ENCODE data around the gene C10orf105. TPM values are rescaled to one million over a fixed set of nuclear protein-coding genes. Genes with fewer than 3 reads are reported as not detected.

Gene C10orf105
- total and polyA plus RNA-seq, 2 donors from 2014 or later, result 0.35 TPM; not detected in 1

DNA sequence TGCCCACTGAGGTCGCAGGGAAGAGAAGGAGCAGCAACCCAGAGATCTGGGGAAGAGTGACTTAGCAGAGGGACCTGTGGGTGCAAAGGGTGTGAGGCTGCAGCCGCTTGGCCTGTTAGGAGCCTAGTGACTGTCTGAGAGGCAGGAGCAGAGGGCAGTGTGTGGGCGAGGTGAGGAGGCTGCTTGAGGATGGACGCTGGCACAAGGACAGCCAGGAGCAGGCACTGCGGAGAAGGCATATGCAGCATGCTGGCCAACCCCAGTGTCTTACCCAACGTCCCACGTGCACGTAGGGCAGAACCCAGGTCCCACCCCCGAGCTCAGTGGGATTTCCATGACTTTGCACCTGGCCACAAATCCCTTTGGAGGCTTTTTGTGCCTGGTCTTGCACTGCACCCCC is 54.1 kb downstream of the C10orf105 start:
- DNase-seq, result no peak
- FAIRE-seq, result no peak
- no peak overlapping the region for H3K27ac ChIP-seq (ENCODE audit: low read depth in 2 of 2, low read length in 2 of 2)
- intact Hi-C loops (cut with DNase I), result no loop called here
- H3K9ac ChIP-seq (ENCODE audit: low read length in 3 of 3), result no peak overlapping the region
- TF ChIP-seq, protein P1, sequence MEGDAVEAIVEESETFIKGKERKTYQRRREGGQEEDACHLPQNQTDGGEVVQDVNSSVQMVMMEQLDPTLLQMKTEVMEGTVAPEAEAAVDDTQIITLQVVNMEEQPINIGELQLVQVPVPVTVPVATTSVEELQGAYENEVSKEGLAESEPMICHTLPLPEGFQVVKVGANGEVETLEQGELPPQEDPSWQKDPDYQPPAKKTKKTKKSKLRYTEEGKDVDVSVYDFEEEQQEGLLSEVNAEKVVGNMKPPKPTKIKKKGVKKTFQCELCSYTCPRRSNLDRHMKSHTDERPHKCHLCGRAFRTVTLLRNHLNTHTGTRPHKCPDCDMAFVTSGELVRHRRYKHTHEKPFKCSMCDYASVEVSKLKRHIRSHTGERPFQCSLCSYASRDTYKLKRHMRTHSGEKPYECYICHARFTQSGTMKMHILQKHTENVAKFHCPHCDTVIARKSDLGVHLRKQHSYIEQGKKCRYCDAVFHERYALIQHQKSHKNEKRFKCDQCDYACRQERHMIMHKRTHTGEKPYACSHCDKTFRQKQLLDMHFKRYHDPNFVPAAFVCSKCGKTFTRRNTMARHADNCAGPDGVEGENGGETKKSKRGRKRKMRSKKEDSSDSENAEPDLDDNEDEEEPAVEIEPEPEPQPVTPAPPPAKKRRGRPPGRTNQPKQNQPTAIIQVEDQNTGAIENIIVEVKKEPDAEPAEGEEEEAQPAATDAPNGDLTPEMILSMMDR (IDR thresholded peaks at IDR 0.05; ENCODE audit: borderline replicate concordance, extremely low read depth, insufficient read depth), result no peak
- H3K4me3 ChIP-seq (ENCODE audit: low read length in 3 of 3), result no peak overlapping the region
- H3K36me3 ChIP-seq (ENCODE audit: control insufficient read depth in 2 of 3, insufficient read depth in 3 of 3, low read length in 3 of 3), result no peaks in the 10 kb centered on the region
- no peaks in the 10 kb centered on the region for H3K27me3 ChIP-seq (ENCODE audit: control insufficient read depth, insufficient read depth, low read length)
- H3K4me1 ChIP-seq (ENCODE audit: control insufficient read depth in 2 of 3, insufficient read depth in 2 of 3, low read depth in 1 of 3, low read length in 3 of 3), result no peaks in the 10 kb centered on the region
- H3K9me3 ChIP-seq (ENCODE audit: control insufficient read depth in 2 of 3, insufficient read depth in 1 of 3, low read length in 3 of 3), result no peaks in the 10 kb centered on the region

DNA sequence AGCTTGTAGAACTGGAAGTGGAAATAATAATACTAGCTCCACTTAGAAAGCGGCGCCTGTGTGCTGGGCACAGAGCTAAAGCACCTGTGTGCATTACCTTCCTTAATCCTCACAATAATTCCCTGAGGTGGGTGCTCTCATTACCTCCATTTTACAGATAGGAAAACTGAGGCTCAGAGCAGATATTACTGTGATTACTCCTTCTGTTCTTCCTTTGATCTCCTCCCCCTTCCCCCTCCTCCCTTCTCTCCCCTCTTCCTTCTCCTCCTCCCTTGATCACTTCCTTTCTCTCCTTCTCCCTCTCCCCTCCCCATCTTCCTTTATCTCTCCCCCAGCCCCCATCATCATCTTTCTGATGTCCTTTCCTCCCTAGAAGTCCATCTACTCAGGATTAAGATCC is 55.0 kb downstream of the C10orf105 start:
- Histone ChIP-seq H3K4me1 (ENCODE audit: control insufficient read depth in 2 of 3, insufficient read depth in 2 of 3, low read depth in 1 of 3, low read length in 3 of 3) (no peaks in the 10 kb centered on the region), H3K4me3 (ENCODE audit: low read length in 3 of 3) (no peak overlapping the region), H3K27ac (ENCODE audit: low read depth in 2 of 2, low read length in 2 of 2) (no peak overlapping the region), H3K9me3 (ENCODE audit: control insufficient read depth in 2 of 3, insufficient read depth in 1 of 3, low read length in 3 of 3) (no peaks in the 10 kb centered on the region), H3K9ac (ENCODE audit: low read length in 3 of 3) (no peak overlapping the region), H3K36me3 (ENCODE audit: control insufficient read depth in 2 of 3, insufficient read depth in 3 of 3, low read length in 3 of 3) (no peaks in the 10 kb centered on the region), H3K27me3 (ENCODE audit: control insufficient read depth, insufficient read depth, low read length) (no peaks in the 10 kb centered on the region)
- intact Hi-C loops (cut with DNase I), result no loop called here
- DNase-seq (no peak), FAIRE-seq (no peak)
- TF ChIP-seq, protein P1 (IDR thresholded peaks at IDR 0.05; ENCODE audit: borderline replicate concordance, extremely low read depth, insufficient read depth), result no peak

DNA sequence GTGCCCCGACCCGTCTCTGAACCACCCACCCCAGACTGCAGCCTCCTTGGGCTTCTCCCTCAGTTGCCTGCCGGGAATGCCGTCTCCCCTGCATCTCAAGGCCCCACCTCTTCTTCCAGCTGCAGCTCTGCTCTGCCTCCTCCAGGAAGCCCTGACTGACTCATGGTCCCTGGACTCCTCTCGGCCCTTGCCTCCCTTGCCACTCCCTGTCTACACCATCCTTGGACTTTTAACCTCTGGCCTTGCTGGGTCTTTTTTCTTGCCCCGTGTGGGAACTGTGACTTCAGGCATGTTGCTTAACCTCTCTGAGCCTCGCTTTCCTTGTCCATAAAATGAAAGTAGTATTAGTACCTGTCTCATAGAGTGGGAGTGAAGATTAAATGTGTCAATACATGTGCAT is 56.3 kb downstream of the C10orf105 start:
- no peak for FAIRE-seq
- TF ChIP-seq, protein P1 (IDR thresholded peaks at IDR 0.05; ENCODE audit: borderline replicate concordance, extremely low read depth, insufficient read depth), result no peak

DNA sequence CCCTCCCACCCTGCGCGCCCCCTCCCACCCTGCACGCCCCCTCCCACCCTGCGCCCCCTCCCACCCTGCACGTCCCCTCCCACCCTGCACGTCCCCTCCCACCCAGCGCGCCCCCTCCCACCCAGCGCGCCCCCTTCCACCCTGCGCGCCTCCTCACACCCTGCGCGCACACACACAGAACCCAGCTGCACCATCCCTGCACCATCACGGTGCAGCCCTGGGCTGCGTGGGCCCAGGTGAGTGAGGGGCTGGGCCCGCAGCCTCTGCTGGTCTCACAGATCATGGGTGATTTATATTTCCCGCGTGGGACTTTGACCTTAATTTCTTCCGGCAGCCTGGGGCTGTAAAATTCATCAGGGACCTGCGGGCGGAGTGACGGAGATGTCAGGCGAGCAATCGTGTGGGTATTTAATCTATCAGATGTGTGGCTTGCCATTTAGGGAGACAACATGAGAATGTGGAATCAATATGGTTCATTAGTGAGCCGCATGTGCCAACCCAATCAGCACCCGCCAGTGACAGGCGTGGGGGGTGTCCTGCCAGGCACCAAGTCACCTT is 57.7 kb downstream of the C10orf105 start:
- Histone ChIP-seq H3K27me3 (ENCODE audit: control insufficient read depth, insufficient read depth, low read length) (no peaks in the 10 kb centered on the region), H3K9ac (ENCODE audit: low read length in 3 of 3) (no peak overlapping the region), H3K27ac (ENCODE audit: low read depth in 2 of 2, low read length in 2 of 2) (no peak overlapping the region), H3K4me1 (ENCODE audit: control insufficient read depth in 2 of 3, insufficient read depth in 2 of 3, low read depth in 1 of 3, low read length in 3 of 3) (no peaks in the 10 kb centered on the region), H3K9me3 (ENCODE audit: control insufficient read depth in 2 of 3, insufficient read depth in 1 of 3, low read length in 3 of 3) (no peaks in the 10 kb centered on the region), H3K36me3 (ENCODE audit: control insufficient read depth in 2 of 3, insufficient read depth in 3 of 3, low read length in 3 of 3) (no peaks in the 10 kb centered on the region), H3K4me3 (ENCODE audit: low read length in 3 of 3) (no peak overlapping the region)
- DNase-seq (no peak), FAIRE-seq (no peak)
- intact Hi-C loops (cut with DNase I), result no loop called here
- TF ChIP-seq, protein P1 (IDR thresholded peaks at IDR 0.05; ENCODE audit: borderline replicate concordance, extremely low read depth, insufficient read depth), result no peak

More for the DNA sequence above, 56.3 kb downstream of the C10orf105 start:
- no peak overlapping the region for H3K27ac ChIP-seq (ENCODE audit: low read depth in 2 of 2, low read length in 2 of 2)
- H3K4me3 ChIP-seq (ENCODE audit: low read length in 3 of 3), result no peak overlapping the region
- no peak for DNase-seq
- no peak overlapping the region for H3K9ac ChIP-seq (ENCODE audit: low read length in 3 of 3)
- intact Hi-C loops (cut with DNase I), result no loop called here
- no peaks in the 10 kb centered on the region for H3K36me3 ChIP-seq (ENCODE audit: control insufficient read depth in 2 of 3, insufficient read depth in 3 of 3, low read length in 3 of 3)
- H3K27me3 ChIP-seq (ENCODE audit: control insufficient read depth, insufficient read depth, low read length), result no peaks in the 10 kb centered on the region
- no peaks in the 10 kb centered on the region for H3K4me1 ChIP-seq (ENCODE audit: control insufficient read depth in 2 of 3, insufficient read depth in 2 of 3, low read depth in 1 of 3, low read length in 3 of 3)
- H3K9me3 ChIP-seq (ENCODE audit: control insufficient read depth in 2 of 3, insufficient read depth in 1 of 3, low read length in 3 of 3), result no peaks in the 10 kb centered on the region
